HG03060 (cell line): ENCODE results near the gene BBIP1.

Experiments used
- ATAC-seq: cut with Tn5 transposase; IDR thresholded peaks from one replicate; pipeline ENCODE4 v1.9.1; 2021; ENCODE audit warnings: low read depth, moderate number of reproducible peaks; ENCODE audit not compliant: unreplicated experiment

Gene BBIP1

GRCh38 chr10:110918643-110919348 lies at the start of gene BBIP1:
Gene BBIP1, minus strand, starts transcription at chr10:110919180. Its CDS starts 1,023 bp downstream, at chr10:110918157.
- peak; percentile 71 for ATAC-seq

GRCh38 chr10:110967645-110968044 lies 48.7 kb upstream of the BBIP1 start:
- no peak for ATAC-seq

GRCh38 chr10:110967009-110967630 lies 48.1 kb upstream of the BBIP1 start:
- ATAC-seq = no peak

- ATAC-seq = no peak
These were observed 47.2 kb upstream of the BBIP1 start for GRCh38 chr10:110966146-110966545.

- ATAC-seq = no peak
These were observed 46.2 kb upstream of the BBIP1 start for GRCh38 chr10:110965216-110965615.

GRCh38 chr10:110964681-110965080 lies 45.7 kb upstream of the BBIP1 start:
- no peak for ATAC-seq

GRCh38 chr10:110963162-110963561 lies 44.2 kb upstream of the BBIP1 start:
- no peak for ATAC-seq

- ATAC-seq = no peak
These were observed 43.5 kb upstream of the BBIP1 start for GRCh38 chr10:110962443-110962842.

- no peak for ATAC-seq
These were observed 41.3 kb upstream of the BBIP1 start for GRCh38 chr10:110960333-110960712.

- no peak for ATAC-seq
These were observed 40.7 kb upstream of the BBIP1 start for GRCh38 chr10:110959379-110960332.

GRCh38 chr10:110957606-110958005 lies 38.6 kb upstream of the BBIP1 start:
- no peak for ATAC-seq

- no peak for ATAC-seq
These were observed 32.4 kb upstream of the BBIP1 start for GRCh38 chr10:110951381-110951780.

GRCh38 chr10:110947061-110947595 lies 28.1 kb upstream of the BBIP1 start:
- no peak for ATAC-seq

- no peak for ATAC-seq
These were observed 27.5 kb upstream of the BBIP1 start for GRCh38 chr10:110946496-110946895.

GRCh38 chr10:110944792-110945396 lies 25.9 kb upstream of the BBIP1 start:
- no peak for ATAC-seq

GRCh38 chr10:110939419-110939818 lies 20.4 kb upstream of the BBIP1 start:
- ATAC-seq = no peak

GRCh38 chr10:110936757-110937156 lies 17.8 kb upstream of the BBIP1 start:
- ATAC-seq = no peak

GRCh38 chr10:110932505-110933180 lies 13.7 kb upstream of the BBIP1 start:
- no peak for ATAC-seq

GRCh38 chr10:110931769-110932381 lies 12.9 kb upstream of the BBIP1 start:
- ATAC-seq = no peak
